ENCODE measurements around the gene PITRM1. TPM values are rescaled to one million over a fixed set of nuclear protein-coding genes. Genes with fewer than 3 reads are reported as not detected.

The PITRM1 gene
- total RNA-seq, 6 experiments from 2014 or later: 40.7 to 59.5 (median 49.7) TPM

DNA sequence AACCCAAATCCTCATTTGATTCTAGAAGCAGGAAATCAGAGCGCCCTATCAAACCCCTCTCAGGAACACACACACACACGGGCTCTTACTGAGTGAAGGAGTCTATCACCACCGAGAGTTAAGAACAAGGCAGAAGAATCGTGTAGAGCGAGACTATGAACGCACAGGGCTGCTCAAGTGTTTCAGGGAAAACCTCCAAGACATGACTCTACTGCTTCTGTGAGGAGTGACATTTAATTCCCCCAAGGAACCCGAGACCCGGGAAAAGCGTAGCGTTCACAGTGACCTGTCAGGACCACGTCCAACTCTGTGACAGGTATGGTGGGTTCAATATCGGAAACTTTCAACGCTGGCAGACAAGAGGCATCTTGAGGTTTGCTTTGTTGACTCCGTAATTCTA lies 21.6 kb downstream of the PITRM1 start:
- Histone ChIP-seq H3K4me3 (no peak overlapping the region), H3K27ac (no peak overlapping the region), H3K9me3 (no peaks in the 10 kb centered on the region), H3K36me3 (peaks cover 0 to 92% (median 31%) of the 10 kb centered on the region in 4 donors), H3K4me1 (no peaks in the 10 kb centered on the region), H3K27me3 (no peaks in the 10 kb centered on the region)
- intact Hi-C loops (cut with DNase I): no loop called here
- DNase-seq: no peak
- TF ChIP-seq CTCF (IDR thresholded peaks at IDR 0.05): no peak
- no peak for TF ChIP-seq POLR2A (IDR thresholded peaks at IDR 0.05)
- 97% methylated on average over 8 of the region's 14 CpGs for WGBS (ENCODE audit: insufficient coverage, low coverage, low lambda C conversion rate, missing lambda C conversion rate)
- ATAC-seq: no peak

- no peaks in the 10 kb centered on the region for H3K9me3 ChIP-seq
- DNase-seq: no peak
- no peak for ATAC-seq
- TF ChIP-seq CTCF (IDR thresholded peaks at IDR 0.05) (no peak), POLR2A (IDR thresholded peaks at IDR 0.05) (no peak)
- intact Hi-C loops (cut with DNase I): no loop called here
- WGBS (ENCODE audit: insufficient coverage, low coverage, low lambda C conversion rate, missing lambda C conversion rate): 86% methylated on average over 4 of the region's 13 CpGs
- no peaks in the 10 kb centered on the region for H3K27me3 ChIP-seq
- H3K36me3 ChIP-seq: peaks cover 0 to 92% (median 34%) of the 10 kb centered on the region in 4 donors
- no peak overlapping the region for H3K27ac ChIP-seq
- no peaks in the 10 kb centered on the region for H3K4me1 ChIP-seq
- no peak overlapping the region for H3K4me3 ChIP-seq
Observed at GRCh38 chr10:3150366-3150765, 22.2 kb downstream of the PITRM1 start.

- Histone ChIP-seq H3K9me3 (no peaks in the 10 kb centered on the region), H3K4me3 (no peak overlapping the region), H3K36me3 (peaks cover 0 to 92% (median 35%) of the 10 kb centered on the region in 4 donors), H3K27ac (no peak overlapping the region), H3K27me3 (no peaks in the 10 kb centered on the region), H3K4me1 (no peaks in the 10 kb centered on the region)
- DNase-seq: no peak
- WGBS (ENCODE audit: insufficient coverage, low coverage, low lambda C conversion rate, missing lambda C conversion rate): 69% methylated on average over 9 of the region's 11 CpGs
- TF ChIP-seq POLR2A (IDR thresholded peaks at IDR 0.05) (no peak), CTCF (IDR thresholded peaks at IDR 0.05) (no peak)
- ATAC-seq: no peak
- intact Hi-C loops (cut with DNase I): no loop called here
Observed at GRCh38 chr10:3149918-3150317, 22.7 kb downstream of the PITRM1 start.

DNA sequence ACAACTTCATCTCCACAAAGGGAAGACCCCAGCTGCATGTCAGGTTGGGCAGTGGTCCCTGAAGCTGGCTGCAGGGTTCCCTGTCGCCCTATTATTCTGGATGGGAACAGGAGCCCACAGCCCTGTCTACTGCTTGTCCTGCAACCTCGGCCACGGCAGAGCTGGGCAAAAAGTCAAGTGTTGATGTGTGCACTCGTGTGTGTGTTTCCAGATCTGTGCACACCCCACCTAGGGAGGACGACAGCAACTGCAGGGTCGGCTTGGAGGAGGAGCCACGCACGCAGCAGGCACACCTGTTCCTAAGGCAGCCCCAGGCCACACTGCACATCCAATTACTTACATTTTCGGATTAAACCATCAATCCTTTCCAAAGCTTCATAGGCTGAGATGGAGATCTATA lies 23.6 kb downstream of the PITRM1 start:
- no peak for DNase-seq
- ATAC-seq: no peak
- H3K36me3 ChIP-seq: peaks cover 0 to 92% (median 34%) of the 10 kb centered on the region in 4 donors
- H3K27me3 ChIP-seq: no peaks in the 10 kb centered on the region
- TF ChIP-seq POLR2A (IDR thresholded peaks at IDR 0.05) (no peak), CTCF (IDR thresholded peaks at IDR 0.05) (no peak)
- intact Hi-C loops (cut with DNase I): no loop called here
- no peaks in the 10 kb centered on the region for H3K9me3 ChIP-seq
- 90% methylated on average over 1 of the region's 9 CpGs for WGBS (ENCODE audit: insufficient coverage, low coverage, low lambda C conversion rate, missing lambda C conversion rate)
- no peaks in the 10 kb centered on the region for H3K4me1 ChIP-seq
- H3K4me3 ChIP-seq: no peak overlapping the region
- no peak overlapping the region for H3K27ac ChIP-seq

DNA sequence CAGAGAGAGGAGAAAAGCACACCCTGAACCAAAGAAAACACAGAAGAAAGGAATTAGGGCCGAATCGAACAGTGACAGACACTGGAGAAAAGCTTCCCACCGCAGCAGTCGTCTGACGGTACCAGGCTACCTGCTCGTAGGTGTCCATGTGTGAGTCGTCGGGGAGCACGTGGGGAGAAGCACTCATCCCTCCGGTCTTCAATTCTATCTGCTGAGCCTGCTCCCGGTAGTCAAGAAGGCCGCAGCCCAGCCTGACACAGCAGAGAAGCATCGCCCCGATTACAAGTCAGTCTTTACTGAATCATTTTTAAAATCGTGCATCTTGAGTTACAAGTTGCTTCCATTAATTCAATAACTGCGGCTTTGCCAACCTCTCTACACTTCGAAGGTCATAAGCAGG lies 24.5 kb downstream of the PITRM1 start:
- DNase-seq (no peak), ATAC-seq (no peak)
- Histone ChIP-seq H3K4me1 (no peaks in the 10 kb centered on the region), H3K27me3 (no peaks in the 10 kb centered on the region), H3K4me3 (no peak overlapping the region), H3K27ac (no peak overlapping the region), H3K36me3 (peaks cover 0 to 92% (median 33%) of the 10 kb centered on the region in 4 donors), H3K9me3 (no peaks in the 10 kb centered on the region)
- WGBS (ENCODE audit: insufficient coverage, low coverage, low lambda C conversion rate, missing lambda C conversion rate): 81% methylated on average over 10 of the region's 17 CpGs
- intact Hi-C loops (cut with DNase I): no loop called here
- TF ChIP-seq CTCF (IDR thresholded peaks at IDR 0.05) (no peak), POLR2A (IDR thresholded peaks at IDR 0.05) (no peak)
